Body of pancreas (tissue), 4 donors: Measurements from ENCODE around the gene GRAMD4. TPM values are rescaled to one million over a fixed set of nuclear protein-coding genes. Genes with fewer than 3 reads are reported as not detected.

Source experiments
- ATAC-seq: fragments of 150-250 bp; one replicate; pipeline ENCODE4 v1.9.1; 2016
- DNase-seq, 4 donors: peaks; one replicate each; pipeline ENCODE4 v3.0.0-alpha.2; 2019
- H3K27ac ChIP-seq, 4 donors: fragments of 200-600 bp; sonication (generic); 1 replicate in 3 of 4; 2 replicates in 1 of 4; pipeline versions ENCODE4 v1.5.1 to v1.6.1; 2016 to 2019; ENCODE audit warnings: mild to moderate bottlenecking in 1 of 4, mixed read lengths in 1 of 4, moderate library complexity in 1 of 4
- H3K27me3 ChIP-seq, 2 donors: fragments of 200-600 bp; sonication (generic); one replicate each; pipeline ENCODE4 v1.6.0; 2016; ENCODE audit warnings: mild to moderate bottlenecking in 1 of 2
- H3K36me3 ChIP-seq, 2 donors: fragments of 200-600 bp; sonication (generic); replicated peaks in 1 of 2; 2 replicates each; pipeline ENCODE4 v1.5.1; 2016; ENCODE audit warnings: low read depth in 2 of 2; ENCODE audit not compliant: insufficient read depth in 1 of 2
- H3K4me1 ChIP-seq: fragments of 200-600 bp; sonication (generic); one replicate; pipeline ENCODE4 v1.6.0; 2016
- H3K4me3 ChIP-seq, 2 donors: fragments of 200-600 bp; sonication (generic); 1 replicate in 1 of 2; 2 replicates in 1 of 2; pipeline ENCODE4 v1.5.1; 2016 to 2019
- H3K9me3 ChIP-seq, 3 donors: fragments of 200-600 bp; sonication (generic); 1 replicate in 2 of 3; 2 replicates in 1 of 3; pipeline ENCODE4 v1.5.1; 2016
- CTCF ChIP-seq, 7 experiments: fragments of 450-650 bp in 4 of 7; fragments of 200-600 bp in 3 of 7; sonication (generic) in 3 of 7; IDR thresholded peaks; one replicate each; pipeline ENCODE4 v1.5.1; 2016 to 2019; ENCODE audit warnings: antibody characterized with exemption in 7 of 7
- POLR2A ChIP-seq, 3 donors: fragments of 450-650 bp; IDR thresholded peaks; one replicate each; pipeline ENCODE4 v1.6.1; 2016; ENCODE audit warnings: antibody characterized with exemption in 3 of 3, mild to moderate bottlenecking in 2 of 3
- WGBS, 2 donors: methylation state at CpG; one replicate each; pipeline ENCODE4 v1.1.5; 2017; 5-methylcytosine and 5-hydroxymethylcytosine counted together
- intact Hi-C: fragments of 100-400 bp; cut with DNase I; formaldehyde crosslinking; loops from one replicate; pipeline ENCODE4 v1.15.1; 2023
- total RNA-seq, 2 donors: library from RNA; depleted of rRNA; stranded (reverse); fragments of >200 nt; gene quantifications; one replicate each; pipeline ENCODE4 v1.1.0, GENCODE V29; 2016

GRAMD4 gene
- total RNA-seq, 2 donors from 2014 or later = 29.3 to 62.3 TPM

- Histone ChIP-seq H3K27ac (peak overlapping the region in 1 of 4 donors; percentile 72), H3K4me3 (no peak overlapping the region), H3K27me3 (no peaks in the 10 kb centered on the region), H3K36me3 (no peaks in the 10 kb centered on the region), H3K4me1 (peaks cover 33% of the 10 kb centered on the region), H3K9me3 (no peaks in the 10 kb centered on the region)
- WGBS, 2 donors = 86 to 92% methylated on average over 9 to 12 of the region's 15 CpGs
- ATAC-seq (no peak), DNase-seq (no peak)
- TF ChIP-seq CTCF (IDR thresholded peaks at IDR 0.05) (no peak), POLR2A (IDR thresholded peaks at IDR 0.05) (no peak)
- intact Hi-C loops = no loop called here
These were observed 25.9 kb upstream of the GRAMD4 start for GRCh38 chr22:46593996-46594946.

- DNase-seq (no peak), ATAC-seq (no peak)
- peaks cover 33% of the 10 kb centered on the region for H3K4me1 ChIP-seq
- no peaks in the 10 kb centered on the region for H3K9me3 ChIP-seq
- no peak overlapping the region for H3K4me3 ChIP-seq
- 89 to 94% methylated on average over 15 to 17 of the region's 17 CpGs for WGBS, 2 donors
- TF ChIP-seq CTCF (IDR thresholded peaks at IDR 0.05) (no peak), POLR2A (IDR thresholded peaks at IDR 0.05) (no peak)
- H3K27ac ChIP-seq = no peak overlapping the region
- H3K36me3 ChIP-seq = no peaks in the 10 kb centered on the region
- H3K27me3 ChIP-seq = no peaks in the 10 kb centered on the region
- intact Hi-C loops = loop anchor here (5.0 kb wide), 1 partner anchor 47 kb away; no protein-coding TSS in a partner anchor
These were observed 25.3 kb upstream of the GRAMD4 start for GRCh38 chr22:46594947-46595298.

GRCh38 chr22:46595545-46595944 is 24.6 kb upstream of the GRAMD4 start:
- Histone ChIP-seq H3K4me3 (no peak overlapping the region), H3K27ac (peak overlapping the region in 3 of 4 donors; percentile 38 to 68 (median 62)), H3K27me3 (no peaks in the 10 kb centered on the region), H3K4me1 (peaks cover 33% of the 10 kb centered on the region), H3K36me3 (no peaks in the 10 kb centered on the region), H3K9me3 (no peaks in the 10 kb centered on the region)
- ATAC-seq = no peak
- DNase-seq = no peak
- TF ChIP-seq CTCF (IDR thresholded peaks at IDR 0.05) (no peak), POLR2A (IDR thresholded peaks at IDR 0.05) (no peak)
- intact Hi-C loops = loop anchor here (5.0 kb wide), 1 partner anchor 47 kb away; no protein-coding TSS in a partner anchor
- 90 to 100% methylated on average over 3 to 8 of the region's 8 CpGs for WGBS, 2 donors

- Histone ChIP-seq H3K27ac (peak overlapping the region in 3 of 4 donors; percentile 38 to 68 (median 62)), H3K9me3 (no peaks in the 10 kb centered on the region), H3K27me3 (no peaks in the 10 kb centered on the region), H3K4me3 (no peak overlapping the region), H3K4me1 (peaks cover 33% of the 10 kb centered on the region), H3K36me3 (no peaks in the 10 kb centered on the region)
- ATAC-seq = peak; percentile 22
- DNase-seq = peak in 1 of 4 donors; percentile 42
- intact Hi-C loops = loop anchor here (5.0 kb wide), 1 partner anchor 46 kb away; no protein-coding TSS in a partner anchor
- whole genome bisulfite sequencing, 2 donors = 43 to 49% methylated on average over 5 to 10 of the region's 10 CpGs
- TF ChIP-seq POLR2A (IDR thresholded peaks at IDR 0.05) = no peak
- no peak for TF ChIP-seq CTCF (IDR thresholded peaks at IDR 0.05)
These were observed 24.1 kb upstream of the GRAMD4 start for GRCh38 chr22:46596032-46596441.
